HAP-1 (cell line): ENCODE data around the gene ZNF608.
A peak's percentile ranks its signal among the peaks of the same experiment; 100 is the strongest.

Experiments
- DNase-seq, 2 experiments: peaks; one replicate each; pipeline ENCODE4 v3.0.0-alpha.2; 2016 to 2020; ENCODE audit warnings: low spot score in 2 of 2
- H3K27me3 ChIP-seq: fragments of 250-450 bp; sonication (Bioruptor Pico); 2 replicates; pipeline ENCODE4 v1.5.1; 2020; ENCODE audit warnings: low read depth, mild to moderate bottlenecking, moderate library complexity
- H3K36me3 ChIP-seq: fragments of 250-450 bp; sonication (Bioruptor Pico); replicated peaks from 2 replicates; pipeline ENCODE4 v1.5.1; 2020; ENCODE audit warnings: mild to moderate bottlenecking
- H3K4me1 ChIP-seq: fragments of 250-450 bp; sonication (Bioruptor Pico); 2 replicates; pipeline ENCODE4 v1.5.1; 2020; ENCODE audit warnings: mild to moderate bottlenecking
- H3K4me3 ChIP-seq: fragments of 250-450 bp; sonication (Bioruptor Pico); 2 replicates; pipeline ENCODE4 v1.5.1; 2020; ENCODE audit warnings: mild to moderate bottlenecking, moderate library complexity
- H3K9me3 ChIP-seq: fragments of 250-450 bp; sonication (Bioruptor Pico); 2 replicates; pipeline ENCODE4 v1.5.1; 2020; ENCODE audit warnings: mild to moderate bottlenecking, moderate library complexity
- in situ Hi-C: fragments of 300-500 bp; cut with MboI; formaldehyde crosslinking; loops from 3 replicates; pipeline ENCODE4 v1.14.3; 2020; ENCODE audit warnings: low sequenced_read_pairs, inconsistent platforms, mixed read lengths

The ZNF608 gene

GRCh38 chr5:124736082-124736804 lies 10.2 kb downstream of the ZNF608 start:
- in situ Hi-C loops = no loop called here

GRCh38 chr5:124735169-124735858 lies 11.1 kb downstream of the ZNF608 start:
- Histone ChIP-seq H3K4me1 (peaks cover 86% of the 10 kb centered on the region), H3K27me3 (no peaks in the 10 kb centered on the region), H3K36me3 (no peaks in the 10 kb centered on the region), H3K4me3 (peak overlapping the region; percentile 13), H3K9me3 (no peaks in the 10 kb centered on the region)
- in situ Hi-C loops = no loop called here
- DNase-seq = peak; percentile 92 to 97

More at GRCh38 chr5:124736082-124736804, 10.2 kb downstream of the ZNF608 start:
- H3K36me3 ChIP-seq = no peaks in the 10 kb centered on the region
- peak in 1 of 2 experiments; percentile 82 for DNase-seq
- H3K4me1 ChIP-seq = peaks cover 86% of the 10 kb centered on the region
- H3K9me3 ChIP-seq = no peaks in the 10 kb centered on the region
- no peaks in the 10 kb centered on the region for H3K27me3 ChIP-seq
- H3K4me3 ChIP-seq = no peak overlapping the region

- no peaks in the 10 kb centered on the region for H3K9me3 ChIP-seq
- H3K4me3 ChIP-seq = no peak overlapping the region
- in situ Hi-C loops = no loop called here
- no peaks in the 10 kb centered on the region for H3K36me3 ChIP-seq
- DNase-seq = no peak
- H3K27me3 ChIP-seq = no peaks in the 10 kb centered on the region
- H3K4me1 ChIP-seq = peaks cover 86% of the 10 kb centered on the region
These were observed 11.8 kb downstream of the ZNF608 start for GRCh38 chr5:124734574-124735168.

- no peaks in the 10 kb centered on the region for H3K27me3 ChIP-seq
- peaks cover 79% of the 10 kb centered on the region for H3K4me1 ChIP-seq
- no peak overlapping the region for H3K4me3 ChIP-seq
- no peaks in the 10 kb centered on the region for H3K36me3 ChIP-seq
- in situ Hi-C loops = no loop called here
- peak in 1 of 2 experiments; percentile 84 for DNase-seq
- H3K9me3 ChIP-seq = no peaks in the 10 kb centered on the region
These were observed 13.1 kb downstream of the ZNF608 start for GRCh38 chr5:124733329-124733650.

GRCh38 chr5:124732428-124733328 lies 13.8 kb downstream of the ZNF608 start:
- no peaks in the 10 kb centered on the region for H3K36me3 ChIP-seq
- H3K4me3 ChIP-seq = no peak overlapping the region
- DNase-seq = peak; percentile 37 to 91
- in situ Hi-C loops = no loop called here
- no peaks in the 10 kb centered on the region for H3K27me3 ChIP-seq
- peaks cover 73% of the 10 kb centered on the region for H3K4me1 ChIP-seq
- no peaks in the 10 kb centered on the region for H3K9me3 ChIP-seq

GRCh38 chr5:124730381-124730780 lies 16.1 kb downstream of the ZNF608 start:
- Histone ChIP-seq H3K4me1 (peaks cover 56% of the 10 kb centered on the region), H3K9me3 (no peaks in the 10 kb centered on the region), H3K36me3 (no peaks in the 10 kb centered on the region), H3K27me3 (no peaks in the 10 kb centered on the region), H3K4me3 (no peak overlapping the region)
- in situ Hi-C loops = no loop called here
- peak in 1 of 2 experiments; percentile 90 for DNase-seq

- no peaks in the 10 kb centered on the region for H3K27me3 ChIP-seq
- in situ Hi-C loops = no loop called here
- no peaks in the 10 kb centered on the region for H3K36me3 ChIP-seq
- peaks cover 57% of the 10 kb centered on the region for H3K4me1 ChIP-seq
- peak in 1 of 2 experiments; percentile 60 for DNase-seq
- H3K9me3 ChIP-seq = no peaks in the 10 kb centered on the region
- no peak overlapping the region for H3K4me3 ChIP-seq
These were observed 16.6 kb downstream of the ZNF608 start for GRCh38 chr5:124729720-124730359.

- H3K4me1 ChIP-seq = peaks cover 48% of the 10 kb centered on the region
- no peak for DNase-seq
- no peaks in the 10 kb centered on the region for H3K36me3 ChIP-seq
- in situ Hi-C loops = no loop called here
- H3K9me3 ChIP-seq = no peaks in the 10 kb centered on the region
- no peaks in the 10 kb centered on the region for H3K27me3 ChIP-seq
- no peak overlapping the region for H3K4me3 ChIP-seq
These were observed 17.5 kb downstream of the ZNF608 start for GRCh38 chr5:124728968-124729332.

GRCh38 chr5:124728331-124728967 lies 18.0 kb downstream of the ZNF608 start:
- Histone ChIP-seq H3K36me3 (no peaks in the 10 kb centered on the region), H3K27me3 (no peaks in the 10 kb centered on the region), H3K9me3 (no peaks in the 10 kb centered on the region), H3K4me3 (no peak overlapping the region), H3K4me1 (peaks cover 43% of the 10 kb centered on the region)
- in situ Hi-C loops = no loop called here
- DNase-seq = no peak

GRCh38 chr5:124726631-124727362 lies 19.6 kb downstream of the ZNF608 start:
- in situ Hi-C loops = no loop called here
- no peaks in the 10 kb centered on the region for H3K9me3 ChIP-seq
- H3K27me3 ChIP-seq = no peaks in the 10 kb centered on the region
- H3K4me1 ChIP-seq = peaks cover 32% of the 10 kb centered on the region
- no peak overlapping the region for H3K4me3 ChIP-seq
- H3K36me3 ChIP-seq = no peaks in the 10 kb centered on the region
- no peak for DNase-seq

- Histone ChIP-seq H3K4me3 (no peak overlapping the region), H3K4me1 (peaks cover 24% of the 10 kb centered on the region)
- in situ Hi-C loops = no loop called here
These were observed 20.7 kb downstream of the ZNF608 start for GRCh38 chr5:124725622-124726258.

GRCh38 chr5:124725040-124725434 lies 21.4 kb downstream of the ZNF608 start:
- H3K9me3 ChIP-seq = no peaks in the 10 kb centered on the region
- in situ Hi-C loops = no loop called here
- peak overlapping the region; percentile 5 for H3K4me3 ChIP-seq
- no peaks in the 10 kb centered on the region for H3K27me3 ChIP-seq
- H3K36me3 ChIP-seq = no peaks in the 10 kb centered on the region
- peak in 1 of 2 experiments; percentile 65 for DNase-seq
- H3K4me1 ChIP-seq = peaks cover 17% of the 10 kb centered on the region

More at GRCh38 chr5:124725622-124726258, 20.7 kb downstream of the ZNF608 start:
- DNase-seq = no peak
- no peaks in the 10 kb centered on the region for H3K9me3 ChIP-seq
- H3K36me3 ChIP-seq = no peaks in the 10 kb centered on the region
- H3K27me3 ChIP-seq = no peaks in the 10 kb centered on the region
